ENCODE data around the gene LOC128125822.

GRCh38 chr6:63574554-63574900 lies 2.2 kb downstream of the LOC128125822 start:
- TF ChIP-seq RAD21 (IDR thresholded peaks at IDR 0.05; ENCODE audit: low read depth) (no peak), TAF1 (IDR thresholded peaks at IDR 0.05; ENCODE audit: low read depth) (no peak), EP300 (IDR thresholded peaks at IDR 0.05; ENCODE audit: borderline replicate concordance) (no peak), USF1 (IDR thresholded peaks at IDR 0.05) (no peak), MAX (IDR thresholded peaks at IDR 0.05) (no peak), TEAD4 (IDR thresholded peaks at IDR 0.05) (no peak), REST (IDR thresholded peaks at IDR 0.05; ENCODE audit: low read depth) (no peak), CEBPB (IDR thresholded peaks at IDR 0.05) (no peak), NFIC (IDR thresholded peaks at IDR 0.05) (no peak), EGR1 (IDR thresholded peaks at IDR 0.05) (no peak)

All from Ishikawa (cell line).